ENCODE data around the gene DDN. TPM values are rescaled to one million over a fixed set of nuclear protein-coding genes. Genes with fewer than 3 reads are reported as not detected.
A peak's percentile ranks its signal among the peaks of the same experiment; 100 is the strongest.

DDN gene
- total and polyA plus RNA-seq, 2 donors (not counting 3 experiments of a cell fraction or from before 2014, with no cell fraction given) = 0.07 to 0.22 TPM

DNA sequence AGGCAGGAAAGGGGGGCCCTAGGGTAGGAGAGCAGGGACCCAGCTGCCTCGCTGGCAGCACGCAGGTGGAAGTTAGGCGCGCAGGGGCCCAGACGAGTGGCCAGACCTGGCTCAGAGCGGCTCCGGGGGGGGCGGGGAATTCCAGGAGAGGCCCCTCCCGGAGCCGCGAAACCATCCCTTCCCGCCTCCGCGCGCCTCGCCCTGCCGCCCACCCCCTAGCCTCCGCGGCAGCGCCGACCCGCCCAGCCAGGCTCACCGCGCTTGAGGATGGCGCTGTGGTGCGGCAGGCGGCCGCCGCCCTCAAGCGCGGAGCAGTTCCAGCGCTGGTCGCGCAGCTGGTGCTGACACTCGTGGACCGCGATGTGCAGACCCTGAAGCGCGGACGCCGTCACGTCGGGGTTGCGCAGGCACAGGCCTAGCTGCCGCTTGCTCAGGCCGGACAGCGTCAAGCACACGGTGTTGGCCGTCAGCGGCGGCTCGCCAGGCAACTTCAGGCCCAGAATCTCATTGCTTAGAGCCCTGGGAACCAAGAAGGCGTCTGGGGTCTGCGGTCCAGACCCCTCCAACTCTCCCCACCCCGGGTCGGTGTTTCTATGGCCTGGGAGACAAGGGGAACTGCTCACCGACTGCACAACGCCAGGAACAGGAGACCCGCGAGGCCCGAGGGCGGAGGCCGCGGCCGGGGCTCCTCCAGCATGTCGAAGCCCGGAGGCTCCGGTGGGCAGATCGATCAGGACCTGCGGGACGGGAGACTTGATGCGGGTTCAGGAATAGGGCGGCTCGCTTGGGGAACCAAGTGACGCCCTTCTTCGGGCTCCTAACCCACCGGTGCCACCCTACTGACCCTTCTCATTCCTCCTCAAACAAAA lies 29.1 kb downstream of the DDN start:
- no peak for TF ChIP-seq JUN (IDR thresholded peaks at IDR 0.05; ENCODE audit: borderline replicate concordance, insufficient read depth, insufficient read length, low read depth)
- peak; percentile 93 for TF ChIP-seq EZH2 (IDR thresholded peaks at IDR 0.05; ENCODE audit: borderline replicate concordance, low read depth, low read length, severe bottlenecking)
- peak; percentile 49 for FAIRE-seq
- DNase-seq (ENCODE audit: low read depth, low spot score) = no peak
- H3K79me2 ChIP-seq (ENCODE audit: control insufficient read depth, insufficient read depth, low read length) = no peaks in the 10 kb centered on the region
- peaks cover 56% of the 10 kb centered on the region in 2 experiments for H3K27me3 ChIP-seq (ENCODE audit: control insufficient read depth in 2 of 2, insufficient read depth in 2 of 2, low read length in 2 of 2)
- H4K20me1 ChIP-seq (replicated peaks; ENCODE audit: control insufficient read depth, extremely low read depth, insufficient read depth, low read length) = no peaks in the 10 kb centered on the region
- ChIA-PET CTCF (interaction anchor here (1.1 to 7.3 kb wide), 4 partner anchors 8 to 27 kb away, joined by 4 to 64 read pairs (median 37); partner anchors contain the start of genes ARF3 and WNT1), POLR2A (no interaction called here)
- dilution Hi-C loops (cut with MboI; ENCODE audit: extremely low pct_ligation_motif_present, low sequenced_read_pairs) = no loop called here
- BruUV-seq (replicated peaks) = no TSS peak
- no peak overlapping the region for H3K9ac ChIP-seq (replicated peaks; ENCODE audit: extremely low read depth, insufficient read depth, low read length)
- H3K36me3 ChIP-seq (ENCODE audit: control insufficient read depth in 2 of 2, extremely low read depth in 1 of 2, insufficient read depth in 2 of 2, low read length in 2 of 2) = no peaks in the 10 kb centered on the region
- no peaks in the 10 kb centered on the region for H3K9me3 ChIP-seq (replicated peaks; ENCODE audit: control insufficient read depth, insufficient read depth, low read length)
- no peak overlapping the region for H3K27ac ChIP-seq (ENCODE audit: insufficient read depth, low read depth, low read length)
- H2AFZ ChIP-seq (ENCODE audit: low read depth, low read length) = no peak overlapping the region
- no peak overlapping the region for H3K4me2 ChIP-seq (ENCODE audit: insufficient read depth, low read length)
- no peaks in the 10 kb centered on the region for H3K4me1 ChIP-seq (ENCODE audit: control insufficient read depth, extremely low read depth, insufficient read depth, low read length)
- no peak overlapping the region for H3K4me3 ChIP-seq (replicated peaks in 1 of 3; ENCODE audit: insufficient read depth in 1 of 3, low read depth in 1 of 3, low read length in 3 of 3)
- H3K9me1 ChIP-seq (replicated peaks; ENCODE audit: control insufficient read depth, extremely low read depth, insufficient read depth, low read length) = no peaks in the 10 kb centered on the region
- intact Hi-C loops (cut with micrococcal nuclease) = no loop called here

DNA sequence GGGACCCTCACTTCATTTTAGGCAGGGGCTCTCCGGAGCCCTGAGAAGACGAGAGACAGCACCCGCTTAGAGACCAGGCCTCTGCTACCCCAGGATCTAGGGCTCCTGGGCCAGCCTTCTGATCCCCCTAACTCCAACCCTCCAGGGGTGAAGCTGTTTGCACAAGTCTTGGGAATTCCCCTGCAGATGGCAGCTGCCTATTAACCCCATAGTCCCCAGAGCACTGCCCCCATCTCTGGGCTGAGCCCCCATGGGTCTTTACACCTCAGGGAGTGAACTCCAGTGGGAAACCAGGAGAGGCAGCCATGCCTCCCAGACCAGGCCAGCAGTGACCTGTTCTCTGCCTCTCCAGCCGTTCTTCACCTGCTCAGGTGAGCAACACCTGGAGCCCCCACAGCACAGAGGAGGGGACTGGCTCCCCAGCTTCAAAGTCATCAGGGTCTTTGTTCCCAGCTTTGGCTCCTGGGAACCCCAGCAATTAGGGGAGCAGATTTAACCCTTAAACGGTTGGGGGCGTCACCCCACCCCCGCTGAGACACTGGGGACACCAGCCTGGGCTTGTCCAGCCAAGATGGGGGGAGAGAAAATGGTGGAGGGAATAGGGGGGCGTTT lies 29.9 kb downstream of the DDN start:
- Histone ChIP-seq H3K36me3 (ENCODE audit: control insufficient read depth in 2 of 2, extremely low read depth in 1 of 2, insufficient read depth in 2 of 2, low read length in 2 of 2) (no peaks in the 10 kb centered on the region), H3K9me3 (replicated peaks; ENCODE audit: control insufficient read depth, insufficient read depth, low read length) (no peaks in the 10 kb centered on the region), H4K20me1 (replicated peaks; ENCODE audit: control insufficient read depth, extremely low read depth, insufficient read depth, low read length) (no peaks in the 10 kb centered on the region), H3K27me3 (ENCODE audit: control insufficient read depth in 2 of 2, insufficient read depth in 2 of 2, low read length in 2 of 2) (peaks cover 58 to 59% of the 10 kb centered on the region in 2 experiments), H3K4me1 (ENCODE audit: control insufficient read depth, extremely low read depth, insufficient read depth, low read length) (no peaks in the 10 kb centered on the region), H3K27ac (ENCODE audit: insufficient read depth, low read depth, low read length) (no peak overlapping the region), H2AFZ (ENCODE audit: low read depth, low read length) (no peak overlapping the region), H3K4me2 (ENCODE audit: insufficient read depth, low read length) (no peak overlapping the region), H3K9me1 (replicated peaks; ENCODE audit: control insufficient read depth, extremely low read depth, insufficient read depth, low read length) (no peaks in the 10 kb centered on the region), H3K9ac (replicated peaks; ENCODE audit: extremely low read depth, insufficient read depth, low read length) (no peak overlapping the region), H3K4me3 (replicated peaks in 1 of 3; ENCODE audit: insufficient read depth in 1 of 3, low read depth in 1 of 3, low read length in 3 of 3) (no peak overlapping the region), H3K79me2 (ENCODE audit: control insufficient read depth, insufficient read depth, low read length) (no peaks in the 10 kb centered on the region)
- no peak for FAIRE-seq
- TF ChIP-seq GATA2 (IDR thresholded peaks at IDR 0.05; ENCODE audit: insufficient read depth, insufficient read length, low read depth, low read length) (no peak), FOS (IDR thresholded peaks at IDR 0.05; ENCODE audit: borderline replicate concordance, insufficient read depth, low read length) (no peak), MYC (IDR thresholded peaks at IDR 0.05; ENCODE audit: low read depth, low read length) (no peak), JUN (IDR thresholded peaks at IDR 0.05; ENCODE audit: borderline replicate concordance, insufficient read depth, insufficient read length, low read depth) (no peak), EZH2 (IDR thresholded peaks at IDR 0.05; ENCODE audit: borderline replicate concordance, low read depth, low read length, severe bottlenecking) (no peak), POLR2A (IDR thresholded peaks at IDR 0.05; ENCODE audit: low read depth, low read length) (no peak), POLR2AphosphoS5 (IDR thresholded peaks at IDR 0.05; ENCODE audit: insufficient read depth, low read depth, low read length) (no peak)
- TF ChIP-seq, protein P1, sequence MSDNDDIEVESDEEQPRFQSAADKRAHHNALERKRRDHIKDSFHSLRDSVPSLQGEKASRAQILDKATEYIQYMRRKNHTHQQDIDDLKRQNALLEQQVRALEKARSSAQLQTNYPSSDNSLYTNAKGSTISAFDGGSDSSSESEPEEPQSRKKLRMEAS (IDR thresholded peaks at IDR 0.05; ENCODE audit: insufficient read depth, insufficient read length) = no peak
- TF ChIP-seq, protein P2, sequence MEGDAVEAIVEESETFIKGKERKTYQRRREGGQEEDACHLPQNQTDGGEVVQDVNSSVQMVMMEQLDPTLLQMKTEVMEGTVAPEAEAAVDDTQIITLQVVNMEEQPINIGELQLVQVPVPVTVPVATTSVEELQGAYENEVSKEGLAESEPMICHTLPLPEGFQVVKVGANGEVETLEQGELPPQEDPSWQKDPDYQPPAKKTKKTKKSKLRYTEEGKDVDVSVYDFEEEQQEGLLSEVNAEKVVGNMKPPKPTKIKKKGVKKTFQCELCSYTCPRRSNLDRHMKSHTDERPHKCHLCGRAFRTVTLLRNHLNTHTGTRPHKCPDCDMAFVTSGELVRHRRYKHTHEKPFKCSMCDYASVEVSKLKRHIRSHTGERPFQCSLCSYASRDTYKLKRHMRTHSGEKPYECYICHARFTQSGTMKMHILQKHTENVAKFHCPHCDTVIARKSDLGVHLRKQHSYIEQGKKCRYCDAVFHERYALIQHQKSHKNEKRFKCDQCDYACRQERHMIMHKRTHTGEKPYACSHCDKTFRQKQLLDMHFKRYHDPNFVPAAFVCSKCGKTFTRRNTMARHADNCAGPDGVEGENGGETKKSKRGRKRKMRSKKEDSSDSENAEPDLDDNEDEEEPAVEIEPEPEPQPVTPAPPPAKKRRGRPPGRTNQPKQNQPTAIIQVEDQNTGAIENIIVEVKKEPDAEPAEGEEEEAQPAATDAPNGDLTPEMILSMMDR (IDR thresholded peaks at IDR 0.05; ENCODE audit: extremely low read depth in 1 of 2, insufficient read depth in 1 of 2, low read depth in 1 of 2, low read length in 2 of 2) = no peak
- ChIA-PET POLR2A (no interaction called here), CTCF (interaction anchor here (1.1 to 7.3 kb wide), 6 partner anchors 9 to 116 kb away, joined by 4 to 64 read pairs (median 11); partner anchors contain the start of genes ARF3 and WNT1)
- intact Hi-C loops (cut with micrococcal nuclease) = no loop called here
- dilution Hi-C loops (cut with MboI; ENCODE audit: extremely low pct_ligation_motif_present, low sequenced_read_pairs) = no loop called here
- no peak for DNase-seq (ENCODE audit: low read depth, low spot score)
- BruUV-seq (replicated peaks) = no TSS peak

Measured in endothelial cell of umbilical vein (primary cell).